SW480 (cell line): ENCODE data around the gene TMEM52.

Source experiments
- DNase-seq: peaks from one replicate; pipeline ENCODE4 v3.0.0-alpha.2; 2016; ENCODE audit warnings: low spot score

The TMEM52 gene

DNA sequence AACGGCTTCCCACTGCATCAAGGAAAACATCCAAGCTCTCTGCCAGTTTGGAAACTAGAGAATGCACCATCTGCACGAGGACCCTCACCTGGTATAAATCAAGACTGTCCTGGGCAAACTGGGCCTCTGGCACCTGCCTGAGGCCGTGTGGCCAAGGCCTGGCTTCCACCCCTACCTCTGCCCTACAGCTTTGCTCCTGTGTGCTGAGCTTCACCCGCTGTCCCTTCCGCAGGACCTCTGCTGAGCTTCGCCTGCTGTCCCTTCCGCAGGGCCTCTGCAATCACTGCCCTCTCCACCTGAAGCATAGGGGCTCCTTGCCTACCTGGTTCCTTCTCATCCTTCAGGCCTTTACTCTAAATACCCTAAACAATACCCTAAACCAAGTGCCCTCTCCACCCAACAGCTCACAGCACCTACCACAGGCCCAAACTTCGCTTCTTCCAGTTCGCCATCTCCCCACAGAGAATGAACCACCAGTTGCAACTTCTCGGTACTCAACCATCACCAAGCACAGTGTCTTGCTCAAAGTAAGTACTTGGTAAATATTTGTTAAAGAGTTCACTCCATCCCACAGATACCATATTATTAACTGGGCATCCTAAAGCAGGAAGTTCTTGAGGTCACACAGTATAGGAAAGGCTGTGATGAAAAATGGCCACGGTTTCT, 46.6 kb downstream of the TMEM52 start:
- no peak for DNase-seq

DNA sequence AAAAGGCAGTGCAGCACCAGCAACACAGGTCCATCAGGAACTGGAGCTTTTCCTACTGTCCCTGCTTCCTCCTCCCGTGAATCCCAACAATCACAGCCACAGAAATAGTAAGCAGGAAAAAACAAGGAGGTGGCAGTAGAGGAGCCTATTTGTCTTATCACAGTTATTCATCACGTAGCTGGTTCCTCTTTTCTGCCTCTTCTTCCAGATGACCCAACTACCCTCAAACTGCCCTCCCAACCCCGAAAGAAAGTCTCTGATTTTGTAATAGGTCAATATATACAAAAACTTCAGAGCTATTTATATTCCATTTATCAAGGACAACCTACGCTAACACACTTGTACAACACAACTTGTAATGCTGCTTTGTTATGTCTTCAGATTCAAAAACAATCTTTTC, 49.6 kb downstream of the TMEM52 start:
- DNase-seq, result no peak
